Liver (tissue), 9 donors: Measurements from ENCODE around the gene AFF4. TPM values are rescaled to one million over a fixed set of nuclear protein-coding genes. Genes with fewer than 3 reads are reported as not detected.

ENCODE experiments used
- DNase-seq: peaks from one replicate; pipeline ENCODE4 v3.0.0-alpha.2; 2017; ENCODE audit warnings: low spot score
- H3K27ac ChIP-seq, 2 donors: one replicate each; pipeline ENCODE4 v1.7.0; 2013; ENCODE audit warnings: inconsistent platforms in 2 of 2, low read length in 2 of 2, control low read depth in 1 of 2, low read depth in 1 of 2, mild to moderate bottlenecking in 1 of 2
- H3K27me3 ChIP-seq, 4 donors: one replicate each; pipeline versions ENCODE4 v1.6.1 to v1.7.0; 2013; ENCODE audit warnings: low read length in 3 of 4, inconsistent platforms in 1 of 4, mild to moderate bottlenecking in 1 of 4, moderate library complexity in 1 of 4; ENCODE audit not compliant: control insufficient read depth in 4 of 4, insufficient read depth in 4 of 4
- H3K36me3 ChIP-seq, 4 donors: one replicate each; pipeline versions ENCODE4 v1.6.1 to v1.7.0; 2013; ENCODE audit warnings: low read length in 3 of 4, mild to moderate bottlenecking in 3 of 4, low read depth in 1 of 4, moderate library complexity in 1 of 4; ENCODE audit not compliant: control insufficient read depth in 4 of 4, insufficient read depth in 3 of 4
- H3K4me1 ChIP-seq, 4 donors: one replicate each; pipeline versions ENCODE4 v1.6.1 to v1.7.0; 2013; ENCODE audit warnings: low read length in 3 of 4, mild to moderate bottlenecking in 3 of 4, moderate library complexity in 1 of 4; ENCODE audit not compliant: control insufficient read depth in 4 of 4, insufficient read depth in 4 of 4
- H3K4me3 ChIP-seq, 3 donors: one replicate each; pipeline versions ENCODE4 v1.6.1 to v1.7.0; 2013; ENCODE audit warnings: low read length in 3 of 3, control low read depth in 1 of 3, low read depth in 1 of 3, mild to moderate bottlenecking in 1 of 3
- H3K9ac ChIP-seq, 2 donors: one replicate each; pipeline ENCODE4 v1.7.0; 2013; ENCODE audit warnings: low read length in 2 of 2, mild to moderate bottlenecking in 2 of 2, moderate library complexity in 2 of 2, control low read depth in 1 of 2, low read depth in 1 of 2
- H3K9me3 ChIP-seq, 4 donors: one replicate each; pipeline versions ENCODE4 v1.6.1 to v1.7.0; 2013; ENCODE audit warnings: low read length in 3 of 4; ENCODE audit not compliant: control insufficient read depth in 4 of 4
- EGR1 ChIP-seq, 2 donors: IDR thresholded peaks; 2 replicates each; pipeline ENCODE4 v1.6.1; 2016 to 2018; ENCODE audit warnings: antibody characterized with exemption in 2 of 2, low read depth in 2 of 2
- FOXA1 ChIP-seq: IDR thresholded peaks from 2 replicates; pipeline ENCODE4 v1.6.1; 2016; ENCODE audit warnings: antibody characterized with exemption
- FOXA2 ChIP-seq: IDR thresholded peaks from 2 replicates; pipeline ENCODE4 v1.6.1; 2016; ENCODE audit warnings: antibody characterized with exemption
- GABPA ChIP-seq, 2 donors: IDR thresholded peaks in 1 of 2; conservative IDR thresholded peaks in 1 of 2; 2 replicates each; pipeline ENCODE4 v1.6.1; 2016; ENCODE audit warnings: antibody characterized with exemption in 2 of 2, mild to moderate bottlenecking in 1 of 2, moderate library complexity in 1 of 2
- HNF4G ChIP-seq: IDR thresholded peaks from 2 replicates; pipeline ENCODE4 v1.6.1; 2016; ENCODE audit warnings: antibody characterized with exemption
- JUND ChIP-seq, 2 donors: IDR thresholded peaks; 2 replicates each; pipeline ENCODE4 v1.6.1; 2016; ENCODE audit warnings: antibody characterized with exemption in 2 of 2
- NR2F2 ChIP-seq: IDR thresholded peaks from 2 replicates; pipeline ENCODE4 v1.6.1; 2016; ENCODE audit warnings: antibody characterized with exemption
- RAD21 ChIP-seq, 2 donors: IDR thresholded peaks; 2 replicates each; pipeline ENCODE4 v1.6.1; 2016; ENCODE audit warnings: antibody characterized with exemption in 2 of 2, mild to moderate bottlenecking in 2 of 2
- RXRA ChIP-seq, 2 donors: IDR thresholded peaks; 2 replicates each; pipeline ENCODE4 v1.6.1; 2017 to 2018; ENCODE audit warnings: antibody characterized with exemption in 2 of 2, mild to moderate bottlenecking in 1 of 2
- SP1 ChIP-seq: IDR thresholded peaks from 2 replicates; pipeline ENCODE4 v1.6.1; 2018; ENCODE audit warnings: antibody characterized with exemption, mild to moderate bottlenecking
- TAF1 ChIP-seq: conservative IDR thresholded peaks from 2 replicates; pipeline ENCODE4 v1.6.1; 2016; ENCODE audit warnings: antibody characterized with exemption, mild to moderate bottlenecking
- YY1 ChIP-seq: IDR thresholded peaks from 2 replicates; pipeline ENCODE4 v1.6.1; 2016; ENCODE audit warnings: antibody characterized with exemption, mild to moderate bottlenecking
- WGBS: extraction: QIAGEN DNeasy Blood & Tissue Kit; methylation state at CpG from one replicate; pipeline ENCODE4 v1.1.7; 2013; 5-methylcytosine and 5-hydroxymethylcytosine counted together
- polyA plus RNA-seq, 2 donors: library from polyadenylated mRNA; stranded (reverse) in 1 of 2; unstranded in 1 of 2; fragments of 200-250 nt in 1 of 2; fragments of >200 nt in 1 of 2; fragmentation: Nextera tagmentation in 1 of 2; extraction: Ambion mirVana in 1 of 2; gene quantifications; one replicate each; pipeline versions ENCODE4 v1.2.1 to v1.2.3, GENCODE V29; 2013 to 2015
- total RNA-seq, 2 donors: library from RNA; depleted of rRNA; stranded (reverse); fragments of >200 nt; gene quantifications; one replicate each; pipeline ENCODE4 v1.2.3, GENCODE V29; 2014
- TF ChIP-seq, protein P1 (sequence below): IDR thresholded peaks from 2 replicates; pipeline ENCODE4 v1.6.1; 2016; ENCODE audit warnings: antibody characterized with exemption
- TF ChIP-seq, protein P2 (sequence below): fragments of 150-350 bp; IDR thresholded peaks from 2 replicates; pipeline ENCODE4 v1.5.1; 2017; ENCODE audit warnings: improper control_type of control experiment, low read depth, low read length; ENCODE audit not compliant: missing input control
- TF ChIP-seq, protein P3 (sequence below): IDR thresholded peaks from 2 replicates; pipeline ENCODE4 v1.6.1; 2016; ENCODE audit warnings: antibody characterized with exemption
- TF ChIP-seq, protein P4 (sequence below): IDR thresholded peaks from 2 replicates; pipeline ENCODE4 v1.6.1; 2016; ENCODE audit warnings: antibody characterized with exemption, mild to moderate bottlenecking
- TF ChIP-seq, protein P5 (sequence below): IDR thresholded peaks from 2 replicates; pipeline ENCODE4 v1.6.1; 2016; ENCODE audit warnings: antibody characterized with exemption
- donor health status: healthy.
- donor health status: healthy.
- donor health status: healthy.
- donor health status: healthy.
- donor health status: healthy.

AFF4 gene
- total and polyA plus RNA-seq, 4 donors, result 5.5 to 19.1 (median 16.9) TPM

DNA sequence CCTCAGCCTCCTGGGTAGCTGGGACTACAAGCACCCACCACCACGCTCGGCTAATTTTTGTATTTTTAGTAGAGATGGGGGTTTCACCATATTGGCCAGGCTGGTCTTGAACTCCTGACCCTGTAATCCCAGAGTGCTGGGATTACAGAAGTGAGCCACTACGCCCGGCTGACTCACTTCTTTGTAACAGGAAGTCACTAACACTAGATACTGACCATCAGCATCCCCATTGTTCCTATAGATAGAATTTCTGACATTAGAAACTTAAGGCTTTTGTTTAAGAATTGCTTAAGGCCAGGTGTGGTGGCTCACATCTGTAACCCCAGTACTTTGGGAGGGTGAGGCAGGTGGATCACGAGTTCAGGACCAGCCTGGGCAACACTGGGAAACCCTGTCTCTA, 47.8 kb downstream of the AFF4 start:
- peaks cover 0 to 5% (median 0%) of the 10 kb centered on the region in 4 donors for H3K4me1 ChIP-seq
- no peaks in the 10 kb centered on the region for H3K27me3 ChIP-seq
- peaks cover 5 to 20% (median 15%) of the 10 kb centered on the region in 4 donors for H3K36me3 ChIP-seq
- no peak overlapping the region for H3K27ac ChIP-seq
- no peak overlapping the region for H3K9ac ChIP-seq
- no peak overlapping the region for H3K4me3 ChIP-seq
- 90% methylated on average over 5 of the region's 5 CpGs for WGBS
- H3K9me3 ChIP-seq, result no peaks in the 10 kb centered on the region
- DNase-seq, result no peak
- TF ChIP-seq JUND (IDR thresholded peaks at IDR 0.05), result no peak

DNA sequence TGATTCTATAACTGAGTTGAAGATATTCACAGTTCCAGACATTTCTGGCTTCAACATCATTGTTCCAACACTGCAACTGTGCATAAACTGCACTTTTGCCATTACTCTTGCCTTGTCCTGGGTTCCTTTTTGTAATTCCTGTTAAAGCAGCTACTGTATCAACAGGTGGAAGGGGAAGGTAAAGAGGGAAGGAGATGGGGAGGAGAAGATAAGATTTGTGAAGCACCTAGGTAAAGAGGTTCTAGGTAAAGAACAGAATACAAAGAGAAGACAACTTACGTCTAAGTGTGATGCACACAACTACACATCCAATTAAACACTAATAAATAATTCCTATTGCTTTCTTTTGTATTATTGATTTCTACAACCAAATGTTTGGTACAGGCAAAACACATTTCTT, 53.7 kb downstream of the AFF4 start:
- Histone ChIP-seq H3K27me3 (no peaks in the 10 kb centered on the region), H3K4me3 (no peak overlapping the region), H3K9me3 (no peaks in the 10 kb centered on the region), H3K9ac (no peak overlapping the region), H3K36me3 (peaks cover 5 to 18% (median 13%) of the 10 kb centered on the region in 4 donors), H3K4me1 (peaks cover 0 to 8% (median 4%) of the 10 kb centered on the region in 4 donors), H3K27ac (no peak overlapping the region)
- TF ChIP-seq, protein P1, sequence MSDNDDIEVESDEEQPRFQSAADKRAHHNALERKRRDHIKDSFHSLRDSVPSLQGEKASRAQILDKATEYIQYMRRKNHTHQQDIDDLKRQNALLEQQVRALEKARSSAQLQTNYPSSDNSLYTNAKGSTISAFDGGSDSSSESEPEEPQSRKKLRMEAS, result no peak
- TF ChIP-seq, protein P2, sequence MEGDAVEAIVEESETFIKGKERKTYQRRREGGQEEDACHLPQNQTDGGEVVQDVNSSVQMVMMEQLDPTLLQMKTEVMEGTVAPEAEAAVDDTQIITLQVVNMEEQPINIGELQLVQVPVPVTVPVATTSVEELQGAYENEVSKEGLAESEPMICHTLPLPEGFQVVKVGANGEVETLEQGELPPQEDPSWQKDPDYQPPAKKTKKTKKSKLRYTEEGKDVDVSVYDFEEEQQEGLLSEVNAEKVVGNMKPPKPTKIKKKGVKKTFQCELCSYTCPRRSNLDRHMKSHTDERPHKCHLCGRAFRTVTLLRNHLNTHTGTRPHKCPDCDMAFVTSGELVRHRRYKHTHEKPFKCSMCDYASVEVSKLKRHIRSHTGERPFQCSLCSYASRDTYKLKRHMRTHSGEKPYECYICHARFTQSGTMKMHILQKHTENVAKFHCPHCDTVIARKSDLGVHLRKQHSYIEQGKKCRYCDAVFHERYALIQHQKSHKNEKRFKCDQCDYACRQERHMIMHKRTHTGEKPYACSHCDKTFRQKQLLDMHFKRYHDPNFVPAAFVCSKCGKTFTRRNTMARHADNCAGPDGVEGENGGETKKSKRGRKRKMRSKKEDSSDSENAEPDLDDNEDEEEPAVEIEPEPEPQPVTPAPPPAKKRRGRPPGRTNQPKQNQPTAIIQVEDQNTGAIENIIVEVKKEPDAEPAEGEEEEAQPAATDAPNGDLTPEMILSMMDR, result no peak
- TF ChIP-seq RAD21 (IDR thresholded peaks at IDR 0.05), result no peak
- no peak for TF ChIP-seq TAF1
- TF ChIP-seq JUND (IDR thresholded peaks at IDR 0.05), result no peak
- TF ChIP-seq HNF4G, result no peak
- TF ChIP-seq SP1, result no peak
- TF ChIP-seq RXRA (IDR thresholded peaks at IDR 0.05), result no peak
- TF ChIP-seq, protein P3, sequence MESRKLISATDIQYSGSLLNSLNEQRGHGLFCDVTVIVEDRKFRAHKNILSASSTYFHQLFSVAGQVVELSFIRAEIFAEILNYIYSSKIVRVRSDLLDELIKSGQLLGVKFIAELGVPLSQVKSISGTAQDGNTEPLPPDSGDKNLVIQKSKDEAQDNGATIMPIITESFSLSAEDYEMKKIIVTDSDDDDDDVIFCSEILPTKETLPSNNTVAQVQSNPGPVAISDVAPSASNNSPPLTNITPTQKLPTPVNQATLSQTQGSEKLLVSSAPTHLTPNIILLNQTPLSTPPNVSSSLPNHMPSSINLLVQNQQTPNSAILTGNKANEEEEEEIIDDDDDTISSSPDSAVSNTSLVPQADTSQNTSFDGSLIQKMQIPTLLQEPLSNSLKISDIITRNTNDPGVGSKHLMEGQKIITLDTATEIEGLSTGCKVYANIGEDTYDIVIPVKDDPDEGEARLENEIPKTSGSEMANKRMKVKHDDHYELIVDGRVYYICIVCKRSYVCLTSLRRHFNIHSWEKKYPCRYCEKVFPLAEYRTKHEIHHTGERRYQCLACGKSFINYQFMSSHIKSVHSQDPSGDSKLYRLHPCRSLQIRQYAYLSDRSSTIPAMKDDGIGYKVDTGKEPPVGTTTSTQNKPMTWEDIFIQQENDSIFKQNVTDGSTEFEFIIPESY, result no peak
- TF ChIP-seq YY1, result no peak
- no peak for TF ChIP-seq FOXA2
- TF ChIP-seq NR2F2, result no peak
- 90% methylated on average over 1 of the region's 1 CpG for WGBS
- no peak for DNase-seq

DNA sequence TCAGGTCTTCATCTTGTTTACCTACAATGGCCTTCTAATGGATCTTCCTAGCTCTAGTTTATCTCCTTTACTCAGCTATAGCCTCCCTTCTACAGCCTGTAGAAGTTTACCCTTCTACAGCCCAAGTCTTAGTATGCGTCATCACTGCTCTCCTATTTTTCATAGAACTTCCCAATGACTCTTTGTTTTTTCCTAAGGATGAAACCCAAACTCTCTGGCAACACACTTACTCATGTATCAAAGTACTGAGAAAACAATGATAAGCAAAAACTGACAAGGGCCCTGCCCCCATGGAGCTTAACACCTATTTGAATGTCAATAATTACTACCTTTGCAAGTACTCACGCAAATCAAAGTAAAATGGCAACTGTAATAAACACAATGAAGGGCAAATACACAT, 56.3 kb downstream of the AFF4 start:
- no peaks in the 10 kb centered on the region for H3K9me3 ChIP-seq
- TF ChIP-seq FOXA1 (no peak), YY1 (no peak), FOXA2 (no peak), SP1 (no peak), EGR1 (IDR thresholded peaks at IDR 0.05; ENCODE audit: low read depth in 2 of 2) (no peak), JUND (IDR thresholded peaks at IDR 0.05) (no peak), TAF1 (no peak), HNF4G (no peak), GABPA (IDR thresholded peaks at IDR 0.05 in 1 of 2, conservative IDR thresholded peaks at IDR 0.05 in 1 of 2) (no peak)
- TF ChIP-seq, protein P1, result no peak
- TF ChIP-seq, protein P4, sequence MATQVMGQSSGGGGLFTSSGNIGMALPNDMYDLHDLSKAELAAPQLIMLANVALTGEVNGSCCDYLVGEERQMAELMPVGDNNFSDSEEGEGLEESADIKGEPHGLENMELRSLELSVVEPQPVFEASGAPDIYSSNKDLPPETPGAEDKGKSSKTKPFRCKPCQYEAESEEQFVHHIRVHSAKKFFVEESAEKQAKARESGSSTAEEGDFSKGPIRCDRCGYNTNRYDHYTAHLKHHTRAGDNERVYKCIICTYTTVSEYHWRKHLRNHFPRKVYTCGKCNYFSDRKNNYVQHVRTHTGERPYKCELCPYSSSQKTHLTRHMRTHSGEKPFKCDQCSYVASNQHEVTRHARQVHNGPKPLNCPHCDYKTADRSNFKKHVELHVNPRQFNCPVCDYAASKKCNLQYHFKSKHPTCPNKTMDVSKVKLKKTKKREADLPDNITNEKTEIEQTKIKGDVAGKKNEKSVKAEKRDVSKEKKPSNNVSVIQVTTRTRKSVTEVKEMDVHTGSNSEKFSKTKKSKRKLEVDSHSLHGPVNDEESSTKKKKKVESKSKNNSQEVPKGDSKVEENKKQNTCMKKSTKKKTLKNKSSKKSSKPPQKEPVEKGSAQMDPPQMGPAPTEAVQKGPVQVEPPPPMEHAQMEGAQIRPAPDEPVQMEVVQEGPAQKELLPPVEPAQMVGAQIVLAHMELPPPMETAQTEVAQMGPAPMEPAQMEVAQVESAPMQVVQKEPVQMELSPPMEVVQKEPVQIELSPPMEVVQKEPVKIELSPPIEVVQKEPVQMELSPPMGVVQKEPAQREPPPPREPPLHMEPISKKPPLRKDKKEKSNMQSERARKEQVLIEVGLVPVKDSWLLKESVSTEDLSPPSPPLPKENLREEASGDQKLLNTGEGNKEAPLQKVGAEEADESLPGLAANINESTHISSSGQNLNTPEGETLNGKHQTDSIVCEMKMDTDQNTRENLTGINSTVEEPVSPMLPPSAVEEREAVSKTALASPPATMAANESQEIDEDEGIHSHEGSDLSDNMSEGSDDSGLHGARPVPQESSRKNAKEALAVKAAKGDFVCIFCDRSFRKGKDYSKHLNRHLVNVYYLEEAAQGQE, result no peak
- TF ChIP-seq, protein P5, sequence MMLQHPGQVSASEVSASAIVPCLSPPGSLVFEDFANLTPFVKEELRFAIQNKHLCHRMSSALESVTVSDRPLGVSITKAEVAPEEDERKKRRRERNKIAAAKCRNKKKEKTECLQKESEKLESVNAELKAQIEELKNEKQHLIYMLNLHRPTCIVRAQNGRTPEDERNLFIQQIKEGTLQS, result no peak
- H3K4me3 ChIP-seq, result no peak overlapping the region
- H3K4me1 ChIP-seq, result peaks cover 0 to 8% (median 4%) of the 10 kb centered on the region in 4 donors
- H3K9ac ChIP-seq, result no peak overlapping the region
- 85% methylated on average over 2 of the region's 2 CpGs for WGBS
- H3K27me3 ChIP-seq, result no peaks in the 10 kb centered on the region
- no peak for DNase-seq
- H3K36me3 ChIP-seq, result peaks cover under 1 to 19% (median 6%) of the 10 kb centered on the region in 4 donors
- H3K27ac ChIP-seq, result peak overlapping the region; percentile 2 to 34
